ENCODE data around the gene IFNG. TPM values are rescaled to one million over a fixed set of nuclear protein-coding genes. Genes with fewer than 3 reads are reported as not detected.

IFNG gene
- polyA plus RNA-seq, 1 donor from 2014 or later = not detected

GRCh38 chr12:68117661-68118060 lies 41.9 kb downstream of the IFNG start:
- H3F3A ChIP-seq (ENCODE audit: insufficient read depth, low read length, poor library complexity, severe bottlenecking) = no peaks in the 10 kb centered on the region
- no peak overlapping the region for H3K27ac ChIP-seq (ENCODE audit: low read length)
- H3K36me3 ChIP-seq (ENCODE audit: insufficient read depth, low read length) = no peaks in the 10 kb centered on the region
- TF ChIP-seq CTCF (IDR thresholded peaks at IDR 0.05; ENCODE audit: poor library complexity, severe bottlenecking) = no peak
- TF ChIP-seq RAD21 (conservative IDR thresholded peaks at IDR 0.05) = no peak
- no peak for TF ChIP-seq REST (IDR thresholded peaks at IDR 0.05; ENCODE audit: borderline replicate concordance)
- no peak for TF ChIP-seq EZH2 (IDR thresholded peaks at IDR 0.05; ENCODE audit: borderline replicate concordance, insufficient read depth, low read length, poor library complexity, severe bottlenecking)
- TF ChIP-seq TAF1 (IDR thresholded peaks at IDR 0.05; ENCODE audit: low read depth) = no peak
- TF ChIP-seq POLR2AphosphoS5 (IDR thresholded peaks at IDR 0.05) = no peak
- no peak for TF ChIP-seq SMC3 (conservative IDR thresholded peaks at IDR 0.05; ENCODE audit: poor library complexity)
- no peak for TF ChIP-seq MXI1 (conservative IDR thresholded peaks at IDR 0.05; ENCODE audit: poor library complexity, severe bottlenecking)
- TF ChIP-seq EP300 (conservative IDR thresholded peaks at IDR 0.05; ENCODE audit: poor library complexity, severe bottlenecking) = no peak
- no peaks in the 10 kb centered on the region for H3K9me3 ChIP-seq (ENCODE audit: low read length)
- H3K9me2 ChIP-seq (ENCODE audit: insufficient read depth, low read length) = no peaks in the 10 kb centered on the region
- H3K9ac ChIP-seq (ENCODE audit: low read length) = no peak overlapping the region
- H3K4me2 ChIP-seq (ENCODE audit: low read length) = no peak overlapping the region
- H3K79me2 ChIP-seq (replicated peaks; ENCODE audit: insufficient read depth, low read length) = no peaks in the 10 kb centered on the region
- H3K27me3 ChIP-seq (ENCODE audit: insufficient read depth, low read depth, low read length) = no peaks in the 10 kb centered on the region
- H4K20me1 ChIP-seq (ENCODE audit: insufficient read depth) = no peaks in the 10 kb centered on the region
- H3K4me3 ChIP-seq (ENCODE audit: low read length) = no peak overlapping the region
- no peak overlapping the region for H2AFZ ChIP-seq (ENCODE audit: low read depth, low read length)

DNA sequence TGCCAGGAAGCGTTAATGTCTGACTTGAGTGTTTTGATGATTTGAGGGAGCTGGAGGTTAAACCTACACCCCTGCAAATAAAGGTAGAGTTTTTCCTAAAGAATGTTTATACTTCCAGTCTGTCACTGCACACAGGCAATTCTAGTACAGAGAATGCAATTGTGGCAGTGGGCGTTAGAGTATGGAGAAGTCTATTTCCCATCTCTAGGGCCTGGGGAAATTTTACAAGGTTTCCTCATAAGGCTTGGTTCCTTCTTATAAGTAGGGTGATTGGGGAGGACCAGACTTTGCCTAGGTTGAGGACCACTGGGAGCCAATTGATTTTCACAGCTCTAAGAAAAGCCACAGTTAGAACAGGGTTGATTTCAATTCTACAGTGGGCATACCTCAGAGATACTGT lies 44.3 kb downstream of the IFNG start:
- no peaks in the 10 kb centered on the region for H3K36me3 ChIP-seq (ENCODE audit: insufficient read depth, low read length)
- no peak overlapping the region for H3K4me3 ChIP-seq (ENCODE audit: low read length)
- TF ChIP-seq POLR2AphosphoS5 (IDR thresholded peaks at IDR 0.05) (no peak), EP300 (conservative IDR thresholded peaks at IDR 0.05; ENCODE audit: poor library complexity, severe bottlenecking) (no peak), RAD21 (conservative IDR thresholded peaks at IDR 0.05) (no peak), CTCF (IDR thresholded peaks at IDR 0.05; ENCODE audit: poor library complexity, severe bottlenecking) (no peak), EZH2 (IDR thresholded peaks at IDR 0.05; ENCODE audit: borderline replicate concordance, insufficient read depth, low read length, poor library complexity, severe bottlenecking) (no peak), SMC3 (conservative IDR thresholded peaks at IDR 0.05; ENCODE audit: poor library complexity) (no peak), MXI1 (conservative IDR thresholded peaks at IDR 0.05; ENCODE audit: poor library complexity, severe bottlenecking) (no peak), REST (IDR thresholded peaks at IDR 0.05; ENCODE audit: borderline replicate concordance) (no peak), TAF1 (IDR thresholded peaks at IDR 0.05; ENCODE audit: low read depth) (no peak)
- no peaks in the 10 kb centered on the region for H3K9me2 ChIP-seq (ENCODE audit: insufficient read depth, low read length)
- no peaks in the 10 kb centered on the region for H3K9me3 ChIP-seq (ENCODE audit: low read length)
- no peak overlapping the region for H2AFZ ChIP-seq (ENCODE audit: low read depth, low read length)
- no peaks in the 10 kb centered on the region for H3F3A ChIP-seq (ENCODE audit: insufficient read depth, low read length, poor library complexity, severe bottlenecking)
- no peak overlapping the region for H3K27ac ChIP-seq (ENCODE audit: low read length)
- H3K79me2 ChIP-seq (replicated peaks; ENCODE audit: insufficient read depth, low read length) = no peaks in the 10 kb centered on the region
- no peaks in the 10 kb centered on the region for H4K20me1 ChIP-seq (ENCODE audit: insufficient read depth)
- H3K9ac ChIP-seq (ENCODE audit: low read length) = no peak overlapping the region
- H3K27me3 ChIP-seq (ENCODE audit: insufficient read depth, low read depth, low read length) = no peaks in the 10 kb centered on the region
- H3K4me2 ChIP-seq (ENCODE audit: low read length) = no peak overlapping the region
